ENCODE data around the gene MISP. TPM values are rescaled to one million over a fixed set of nuclear protein-coding genes. Genes with fewer than 3 reads are reported as not detected.

Gene MISP
- total RNA-seq, 6 experiments from 2014 or later = 0.05 to 0.07 TPM; not detected in 4

DNA sequence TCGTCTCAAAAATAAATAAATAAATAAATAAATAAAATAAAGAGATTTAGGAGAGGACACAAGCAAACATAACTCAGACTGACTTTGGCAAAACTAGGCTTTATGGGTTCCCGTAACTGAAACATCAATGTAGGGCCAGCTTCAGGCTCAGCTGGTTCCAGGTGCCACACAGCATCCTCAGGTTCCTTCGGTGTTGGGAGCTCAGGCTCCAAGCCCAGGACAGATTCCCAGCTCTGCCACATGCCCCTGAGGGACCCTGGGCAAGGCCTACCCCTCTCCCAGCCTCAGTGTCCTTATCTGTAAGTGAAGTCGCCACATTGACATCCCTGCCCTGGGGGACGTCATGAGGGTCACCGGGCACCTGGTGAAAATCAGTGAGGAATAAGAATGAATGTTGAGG lies 18.7 kb downstream of the MISP start:
- DNase-seq = no peak
- H3K4me1 Mint-ChIP-seq (ENCODE audit: low read depth) = peaks cover 6% of the 10 kb centered on the region
- no peaks in the 10 kb centered on the region for H3K9me3 Mint-ChIP-seq
- no peak overlapping the region for H3K4me3 Mint-ChIP-seq
- TF ChIP-seq, protein P1, sequence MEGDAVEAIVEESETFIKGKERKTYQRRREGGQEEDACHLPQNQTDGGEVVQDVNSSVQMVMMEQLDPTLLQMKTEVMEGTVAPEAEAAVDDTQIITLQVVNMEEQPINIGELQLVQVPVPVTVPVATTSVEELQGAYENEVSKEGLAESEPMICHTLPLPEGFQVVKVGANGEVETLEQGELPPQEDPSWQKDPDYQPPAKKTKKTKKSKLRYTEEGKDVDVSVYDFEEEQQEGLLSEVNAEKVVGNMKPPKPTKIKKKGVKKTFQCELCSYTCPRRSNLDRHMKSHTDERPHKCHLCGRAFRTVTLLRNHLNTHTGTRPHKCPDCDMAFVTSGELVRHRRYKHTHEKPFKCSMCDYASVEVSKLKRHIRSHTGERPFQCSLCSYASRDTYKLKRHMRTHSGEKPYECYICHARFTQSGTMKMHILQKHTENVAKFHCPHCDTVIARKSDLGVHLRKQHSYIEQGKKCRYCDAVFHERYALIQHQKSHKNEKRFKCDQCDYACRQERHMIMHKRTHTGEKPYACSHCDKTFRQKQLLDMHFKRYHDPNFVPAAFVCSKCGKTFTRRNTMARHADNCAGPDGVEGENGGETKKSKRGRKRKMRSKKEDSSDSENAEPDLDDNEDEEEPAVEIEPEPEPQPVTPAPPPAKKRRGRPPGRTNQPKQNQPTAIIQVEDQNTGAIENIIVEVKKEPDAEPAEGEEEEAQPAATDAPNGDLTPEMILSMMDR (IDR thresholded peaks at IDR 0.05) = no peak
- no peaks in the 10 kb centered on the region for H3K27me3 Mint-ChIP-seq (ENCODE audit: insufficient read depth)
- no peaks in the 10 kb centered on the region for H3K36me3 Mint-ChIP-seq (ENCODE audit: low read depth)
- H3K27ac Mint-ChIP-seq = no peak overlapping the region

- H3K27ac Mint-ChIP-seq = no peak overlapping the region
- no peak overlapping the region for H3K4me3 Mint-ChIP-seq
- no peaks in the 10 kb centered on the region for H3K27me3 Mint-ChIP-seq (ENCODE audit: insufficient read depth)
- DNase-seq = peak; percentile 56
- H3K36me3 Mint-ChIP-seq (ENCODE audit: low read depth) = no peaks in the 10 kb centered on the region
- TF ChIP-seq, protein P1 (IDR thresholded peaks at IDR 0.05) = peak; percentile 78
- H3K9me3 Mint-ChIP-seq = no peaks in the 10 kb centered on the region
- peaks cover 6% of the 10 kb centered on the region for H3K4me1 Mint-ChIP-seq (ENCODE audit: low read depth)
These were observed 20.4 kb downstream of the MISP start for GRCh38 chr19:771332-771785.

- H3K4me1 Mint-ChIP-seq (ENCODE audit: low read depth) = peaks cover 6% of the 10 kb centered on the region
- no peak overlapping the region for H3K4me3 Mint-ChIP-seq
- 0 out of 2 replicates have a peak, but pooled peaks cover 3% of the 10 kb centered on the region for H3K27me3 Mint-ChIP-seq (ENCODE audit: insufficient read depth)
- TF ChIP-seq, protein P1 (IDR thresholded peaks at IDR 0.05) = no peak
- H3K9me3 Mint-ChIP-seq = no peaks in the 10 kb centered on the region
- no peak for DNase-seq
- no peak overlapping the region for H3K27ac Mint-ChIP-seq
- no peaks in the 10 kb centered on the region for H3K36me3 Mint-ChIP-seq (ENCODE audit: low read depth)
These were observed 21.2 kb downstream of the MISP start for GRCh38 chr19:772063-772462.

- TF ChIP-seq, protein P1 (IDR thresholded peaks at IDR 0.05) = no peak
- H3K4me3 Mint-ChIP-seq = no peak overlapping the region
- H3K27me3 Mint-ChIP-seq (ENCODE audit: insufficient read depth) = 0 out of 2 replicates have a peak, but pooled peaks cover 3% of the 10 kb centered on the region
- no peaks in the 10 kb centered on the region for H3K36me3 Mint-ChIP-seq (ENCODE audit: low read depth)
- H3K9me3 Mint-ChIP-seq = no peaks in the 10 kb centered on the region
- peaks cover 6% of the 10 kb centered on the region for H3K4me1 Mint-ChIP-seq (ENCODE audit: low read depth)
- H3K27ac Mint-ChIP-seq = no peak overlapping the region
- no peak for DNase-seq
These were observed 22.0 kb downstream of the MISP start for GRCh38 chr19:772730-773436.

DNA sequence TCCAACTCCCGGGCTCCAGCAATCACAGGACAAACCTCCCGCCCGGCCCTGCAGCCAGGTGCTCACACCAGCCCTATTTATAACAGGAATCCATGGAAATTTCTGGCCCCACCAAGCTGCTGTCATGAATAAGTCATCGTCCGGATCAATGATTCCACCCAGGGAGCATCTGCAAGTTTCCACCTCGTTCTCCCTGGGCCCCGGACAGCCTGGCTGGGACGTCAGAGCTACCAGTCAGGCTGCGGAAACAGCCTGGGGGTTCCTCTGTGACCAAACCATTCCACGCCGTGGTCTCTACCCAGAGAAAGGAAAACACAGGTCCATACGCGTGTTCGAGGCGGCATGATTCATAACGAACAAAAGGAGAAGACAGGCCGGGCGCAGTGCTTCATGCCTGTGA lies 25.6 kb downstream of the MISP start:
- DNase-seq = no peak
- peaks cover 8% of the 10 kb centered on the region for H3K4me1 Mint-ChIP-seq (ENCODE audit: low read depth)
- no peak overlapping the region for H3K4me3 Mint-ChIP-seq
- H3K36me3 Mint-ChIP-seq (ENCODE audit: low read depth) = peaks cover 4% of the 10 kb centered on the region
- peaks cover 5% of the 10 kb centered on the region; the same call in 1 of the 2 replicates for H3K27me3 Mint-ChIP-seq (ENCODE audit: insufficient read depth)
- H3K9me3 Mint-ChIP-seq = no peaks in the 10 kb centered on the region
- no peak overlapping the region for H3K27ac Mint-ChIP-seq
- TF ChIP-seq, protein P1 (IDR thresholded peaks at IDR 0.05) = no peak
